GM12872 (cell line): ENCODE data around the gene ATP13A1.

ENCODE experiments used
- TF ChIP-seq, protein P1 (sequence below): IDR thresholded peaks from 3 replicates; pipeline ENCODE4 v1.5.1; 2011; ENCODE audit warnings: low read depth, mild to moderate bottlenecking, low read length, moderate library complexity; ENCODE audit not compliant: insufficient read depth

Gene ATP13A1

DNA sequence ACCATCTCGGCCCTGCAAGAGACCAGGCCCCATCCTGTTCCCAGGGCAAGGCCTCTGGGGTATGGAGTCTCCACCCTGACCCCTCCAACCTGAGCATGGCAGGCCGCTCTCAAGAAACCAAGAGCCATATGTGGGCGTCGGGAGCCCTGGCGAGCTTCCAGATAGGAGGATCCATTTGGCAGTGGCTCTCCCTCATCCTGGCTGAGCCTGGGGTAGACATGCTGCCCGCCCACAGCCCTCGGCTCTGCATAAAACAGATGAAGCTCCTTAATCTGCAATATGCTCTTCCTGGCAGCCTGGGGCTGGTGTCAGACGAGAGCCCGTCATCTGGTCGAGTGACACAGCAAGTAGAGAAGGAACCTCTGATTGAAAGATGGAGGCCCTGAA, 6.1 kb downstream of the ATP13A1 start:
- TF ChIP-seq, protein P1, sequence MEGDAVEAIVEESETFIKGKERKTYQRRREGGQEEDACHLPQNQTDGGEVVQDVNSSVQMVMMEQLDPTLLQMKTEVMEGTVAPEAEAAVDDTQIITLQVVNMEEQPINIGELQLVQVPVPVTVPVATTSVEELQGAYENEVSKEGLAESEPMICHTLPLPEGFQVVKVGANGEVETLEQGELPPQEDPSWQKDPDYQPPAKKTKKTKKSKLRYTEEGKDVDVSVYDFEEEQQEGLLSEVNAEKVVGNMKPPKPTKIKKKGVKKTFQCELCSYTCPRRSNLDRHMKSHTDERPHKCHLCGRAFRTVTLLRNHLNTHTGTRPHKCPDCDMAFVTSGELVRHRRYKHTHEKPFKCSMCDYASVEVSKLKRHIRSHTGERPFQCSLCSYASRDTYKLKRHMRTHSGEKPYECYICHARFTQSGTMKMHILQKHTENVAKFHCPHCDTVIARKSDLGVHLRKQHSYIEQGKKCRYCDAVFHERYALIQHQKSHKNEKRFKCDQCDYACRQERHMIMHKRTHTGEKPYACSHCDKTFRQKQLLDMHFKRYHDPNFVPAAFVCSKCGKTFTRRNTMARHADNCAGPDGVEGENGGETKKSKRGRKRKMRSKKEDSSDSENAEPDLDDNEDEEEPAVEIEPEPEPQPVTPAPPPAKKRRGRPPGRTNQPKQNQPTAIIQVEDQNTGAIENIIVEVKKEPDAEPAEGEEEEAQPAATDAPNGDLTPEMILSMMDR: no peak

DNA sequence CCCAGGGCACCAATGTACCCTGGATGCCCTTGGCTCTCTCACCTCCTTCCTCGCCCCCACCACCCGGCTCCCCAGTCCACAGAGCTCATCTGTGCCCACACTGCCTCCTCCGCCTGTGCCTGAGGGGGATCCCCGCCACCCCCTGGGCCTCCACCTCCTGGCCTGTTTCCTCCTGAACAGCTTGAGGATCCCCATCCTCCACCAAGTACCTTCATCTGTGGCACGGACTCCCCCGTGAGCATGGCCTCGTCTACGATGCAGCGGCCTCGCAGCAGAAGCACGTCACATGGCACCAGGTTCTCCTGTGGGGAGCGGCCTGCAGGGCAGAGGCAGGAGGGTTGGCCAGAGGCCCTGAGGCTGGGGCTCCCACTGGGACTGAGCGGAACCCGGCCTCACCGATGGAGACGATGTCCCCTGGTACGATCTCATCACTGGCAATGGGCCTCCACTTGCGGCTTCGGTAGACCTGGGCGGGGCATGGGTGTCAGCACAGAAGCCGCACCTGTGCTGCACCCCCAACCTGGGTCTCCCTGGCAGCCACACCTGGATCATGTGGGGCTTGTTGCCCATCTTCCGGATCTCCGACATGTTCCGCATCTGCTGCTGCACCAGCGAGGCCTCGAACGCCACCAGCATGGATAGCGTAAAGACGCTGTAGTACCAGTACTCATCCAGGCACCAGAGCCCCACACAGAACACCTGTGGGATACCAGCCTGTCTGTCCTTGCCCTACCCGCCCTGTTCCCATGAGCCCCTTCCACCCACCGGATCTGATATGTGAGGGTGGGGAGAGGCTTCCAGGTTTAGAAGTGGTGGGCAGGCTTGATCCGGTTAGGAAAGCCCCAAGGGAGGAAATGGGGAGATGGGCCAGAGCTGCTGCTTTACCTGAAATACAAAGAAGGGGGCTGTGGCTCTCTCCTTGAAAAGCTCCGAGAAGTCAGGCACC, 6.8 kb downstream of the ATP13A1 start:
- TF ChIP-seq, protein P1: no peak

- TF ChIP-seq, protein P1: no peak
Measured at GRCh38 chr19:19655641-19656343, 7.7 kb downstream of the ATP13A1 start.

- TF ChIP-seq, protein P1: no peak
Measured at GRCh38 chr19:19655051-19655594, 8.4 kb downstream of the ATP13A1 start.

- TF ChIP-seq, protein P1: no peak
Measured at GRCh38 chr19:19654441-19654840, 9.0 kb downstream of the ATP13A1 start.

- TF ChIP-seq, protein P1: no peak
Measured at GRCh38 chr19:19653597-19654147, 9.8 kb downstream of the ATP13A1 start.
